HepG2 (cell line): ENCODE measurements around the gene PPOX. TPM values are rescaled to one million over a fixed set of nuclear protein-coding genes. Genes with fewer than 3 reads are reported as not detected.
A peak's percentile ranks its signal among the peaks of the same experiment; 100 is the strongest.

Experiments used
- BRD4 ChIP-seq: sonication (generic); formaldehyde crosslinking; IDR thresholded peaks from 2 replicates; pipeline ENCODE4 v1.4.0; 2020; ENCODE audit warnings: missing genetic modification reagents
- CREB1 ChIP-seq, 2 experiments: fragments of 450-650 bp in 1 of 2; IDR thresholded peaks; 2 replicates each; pipeline ENCODE4 v1.6.1; 2016 to 2017; ENCODE audit warnings: control low read depth in 1 of 2, mild to moderate bottlenecking in 1 of 2, missing compliant biosample characterization in 1 of 2, missing genetic modification characterization in 1 of 2
- DRAP1 ChIP-seq: IDR thresholded peaks from 2 replicates; pipeline ENCODE4 v1.6.1; 2016; ENCODE audit warnings: missing genetic modification reagents, missing compliant biosample characterization
- E2F5 ChIP-seq: sonication (generic); formaldehyde crosslinking; conservative IDR thresholded peaks from 2 replicates; pipeline ENCODE4 v1.4.0; 2020; ENCODE audit warnings: missing genetic modification reagents
- KAT8 ChIP-seq: IDR thresholded peaks from 2 replicates; pipeline ENCODE4 v1.6.1; 2016; ENCODE audit warnings: missing genetic modification reagents, missing compliant biosample characterization
- KDM1A ChIP-seq: IDR thresholded peaks from 2 replicates; pipeline ENCODE4 v1.6.1; 2016; ENCODE audit warnings: missing compliant biosample characterization
- MBNL3 ChIP-seq: fragments of 250-450 bp; sonication (Bioruptor Pico); conservative IDR thresholded peaks from 2 replicates; pipeline ENCODE4 v1.8.0; 2022; ENCODE audit warnings: mild to moderate bottlenecking, inconsistent platforms
- MEF2D ChIP-seq: sonication (generic); formaldehyde crosslinking; IDR thresholded peaks from 2 replicates; pipeline ENCODE4 v1.5.1; 2020; ENCODE audit warnings: mild to moderate bottlenecking, missing genetic modification reagents
- PAF1 ChIP-seq: IDR thresholded peaks from 2 replicates; pipeline ENCODE4 v1.6.1; 2016; ENCODE audit warnings: missing genetic modification reagents, missing compliant biosample characterization
- RELA ChIP-seq: sonication (generic); formaldehyde crosslinking; IDR thresholded peaks from 2 replicates; pipeline ENCODE4 v1.4.0; 2020; ENCODE audit warnings: missing genetic modification reagents
- ZNF225 ChIP-seq: sonication (generic); formaldehyde crosslinking; IDR thresholded peaks from 2 replicates; pipeline ENCODE4 v1.4.0; 2020; ENCODE audit warnings: mild to moderate bottlenecking, missing genetic modification reagents
- ZNF609 ChIP-seq: sonication (generic); formaldehyde crosslinking; IDR thresholded peaks from 2 replicates; pipeline ENCODE4 v1.4.0; 2020; ENCODE audit warnings: mild to moderate bottlenecking, missing genetic modification reagents, borderline replicate concordance
- ZNF646 ChIP-seq: sonication (generic); formaldehyde crosslinking; IDR thresholded peaks from 2 replicates; pipeline ENCODE4 v1.9.0; 2021; ENCODE audit warnings: mild to moderate bottlenecking, missing genetic modification reagents
- ZNF720 ChIP-seq: sonication (generic); formaldehyde crosslinking; IDR thresholded peaks from 2 replicates; pipeline ENCODE4 v1.4.0; 2020; ENCODE audit warnings: missing genetic modification reagents
- ZNF724P ChIP-seq: sonication (generic); formaldehyde crosslinking; IDR thresholded peaks from 2 replicates; pipeline ENCODE4 v1.8.0; 2022; ENCODE audit warnings: missing genetic modification reagents, borderline replicate concordance
- polyA plus RNA-seq, 8 experiments: library from polyadenylated mRNA; depleted of rRNA in 3 of 8; stranded (reverse) in 7 of 8; unstranded in 1 of 8; fragments of >200 nt; fragmentation: Illumina TruSeq in 4 of 8; extraction: Trizol in 4 of 8; gene quantifications; 2 replicates each; pipeline versions ENCODE4 v1.2.1 to v1.2.3, GENCODE V29; 2011 to 2016; ENCODE audit warnings: low read depth in 4 of 8, missing spikeins in 1 of 8, mixed read lengths in 1 of 8; ENCODE audit not compliant: insufficient read depth in 1 of 8
- total RNA-seq, 5 experiments: library from RNA; depleted of rRNA; stranded (reverse); fragments of >200 nt; fragmentation: Illumina TruSeq; extraction: Trizol; gene quantifications; 2 replicates each; pipeline ENCODE4 v1.2.3, GENCODE V29; 2016; ENCODE audit warnings: low read depth in 1 of 5

Gene PPOX
- total and polyA plus RNA-seq, 2 of the 13 experiments (the other 11 are each of a cell fraction or from before 2014, with no cell fraction given), result 15.5 to 27.7 TPM

- TF ChIP-seq E2F5 (no peak), RELA (0 out of 2 replicates have a peak, but pooled peaks have one; percentile 24), ZNF609 (CRISPR knock-in tag) (peak; percentile 58; the same call in 1 of the 2 replicates), ZNF724P (CRISPR knock-in tag) (peak; percentile 88), ZNF225 (0 out of 2 replicates have a peak, but pooled peaks have one; percentile 50), MBNL3 (CRISPR knock-in tag) (no peak), BRD4 (CRISPR knock-in tag) (peak; percentile 95), DRAP1 (peak; percentile 55; the same call in 1 of the 2 replicates), CREB1 (IDR thresholded peaks at IDR 0.05) (peak; percentile 75), CREB1 (CRISPR knock-in tag; IDR thresholded peaks at IDR 0.05) (peak; percentile 95), KAT8 (peak; percentile 90), MEF2D (CRISPR knock-in tag) (peak; percentile 81; the same call in 1 of the 2 replicates), PAF1 (CRISPR knock-in tag) (no peak), ZNF646 (CRISPR knock-in tag) (no peak), KDM1A (no peak), ZNF720 (no peak)
Observed at GRCh38 chr1:161201836-161202712, 35.8 kb downstream of the PPOX start, which contains the start of gene NDUFS2 (continued).
